CD4-positive, alpha-beta T cell treated with Interleukin-6 at 100 ng/mL for 8 hours (primary cell): ENCODE measurements around the gene AUTS2.
A peak's percentile ranks its signal among the peaks of the same experiment; 100 is the strongest.

Experiments used
- DNase-seq: peaks from one replicate; pipeline ENCODE4 v3.0.0-alpha.2; 2020; ENCODE audit warnings: mixed read lengths, low spot score

Gene AUTS2

DNA sequence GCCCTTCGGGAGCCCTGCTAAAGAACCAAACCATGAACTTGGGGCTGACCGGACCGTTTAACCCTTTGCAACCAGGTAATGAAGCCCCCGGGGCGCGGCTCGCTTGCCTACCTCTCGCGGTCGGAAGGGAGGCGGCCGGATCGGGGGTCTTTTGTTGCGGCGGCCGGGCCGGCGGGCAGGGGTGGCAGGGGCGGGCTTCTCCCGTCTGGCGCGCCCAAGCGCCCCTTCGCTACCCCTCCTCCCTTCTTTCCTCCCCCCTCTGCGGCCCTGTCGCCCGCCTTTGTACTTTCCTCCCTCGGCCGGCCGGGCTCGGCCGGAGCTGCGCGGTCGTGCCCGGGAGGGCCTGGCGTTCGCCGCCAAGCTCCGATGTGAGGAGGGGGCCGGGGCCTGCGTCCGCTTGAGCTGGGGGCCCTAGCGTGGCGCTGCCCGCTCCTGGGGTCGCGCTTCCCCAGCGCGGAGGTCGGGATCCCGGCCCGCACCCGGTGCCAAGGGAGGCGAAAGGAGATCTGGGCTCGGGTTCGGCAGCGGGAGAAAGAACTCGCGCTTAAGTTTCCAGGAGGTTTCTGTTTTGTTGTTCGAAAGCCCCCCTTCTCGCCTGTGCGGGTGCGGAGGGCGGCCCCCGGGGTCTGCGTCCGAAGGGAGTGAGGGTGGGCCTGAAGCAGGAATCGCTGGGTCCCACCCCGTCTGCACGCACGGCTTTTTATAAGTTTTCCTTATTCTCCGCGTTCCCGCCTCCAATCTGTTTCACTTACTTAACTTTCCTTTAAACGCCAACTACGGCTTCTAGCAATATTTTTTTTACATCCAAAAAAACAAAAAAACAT is 1096.9 kb downstream of the AUTS2 start:
- no peak for DNase-seq

DNA sequence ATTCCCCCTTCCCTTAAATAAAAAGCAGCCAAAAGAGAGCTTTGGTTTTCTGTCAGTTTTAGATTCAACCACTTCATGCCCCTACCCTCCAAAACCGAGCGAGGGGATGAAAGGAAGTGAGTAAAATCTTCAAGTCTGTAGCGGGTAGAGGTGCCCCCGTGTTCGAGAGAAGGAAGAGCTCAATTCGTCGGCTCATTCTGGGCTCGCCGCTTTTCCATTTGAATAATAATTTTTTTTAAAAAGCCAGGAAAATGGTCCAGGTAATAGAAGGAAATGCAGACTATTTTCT is 1097.5 kb downstream of the AUTS2 start:
- no peak for DNase-seq

DNA sequence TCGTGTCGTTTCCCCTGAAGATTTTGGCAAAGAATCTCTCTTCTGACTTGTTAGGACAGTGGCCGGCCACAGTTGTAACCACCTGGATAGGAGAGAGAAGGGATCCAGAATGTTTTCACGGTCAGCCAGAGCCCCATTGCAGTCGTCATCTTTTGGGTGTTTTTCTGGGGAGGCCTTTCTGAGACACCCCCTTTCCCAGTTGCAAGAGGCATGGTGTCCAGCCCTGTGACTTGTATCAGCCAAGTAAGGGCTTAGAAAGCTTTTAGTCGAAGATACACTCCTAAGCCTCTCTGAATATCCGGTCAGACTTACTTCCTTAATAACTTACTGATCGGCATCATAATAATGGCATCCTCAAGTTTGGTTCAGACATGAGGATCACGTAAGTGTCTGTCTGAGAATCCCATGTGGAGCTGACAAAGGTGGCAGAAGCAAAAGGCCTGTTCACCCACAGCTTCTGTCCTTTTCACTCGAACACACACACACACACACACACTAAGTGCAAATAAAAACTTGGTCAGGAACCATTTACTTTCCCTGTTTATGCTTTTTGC is 1098.0 kb downstream of the AUTS2 start:
- no peak for DNase-seq

DNA sequence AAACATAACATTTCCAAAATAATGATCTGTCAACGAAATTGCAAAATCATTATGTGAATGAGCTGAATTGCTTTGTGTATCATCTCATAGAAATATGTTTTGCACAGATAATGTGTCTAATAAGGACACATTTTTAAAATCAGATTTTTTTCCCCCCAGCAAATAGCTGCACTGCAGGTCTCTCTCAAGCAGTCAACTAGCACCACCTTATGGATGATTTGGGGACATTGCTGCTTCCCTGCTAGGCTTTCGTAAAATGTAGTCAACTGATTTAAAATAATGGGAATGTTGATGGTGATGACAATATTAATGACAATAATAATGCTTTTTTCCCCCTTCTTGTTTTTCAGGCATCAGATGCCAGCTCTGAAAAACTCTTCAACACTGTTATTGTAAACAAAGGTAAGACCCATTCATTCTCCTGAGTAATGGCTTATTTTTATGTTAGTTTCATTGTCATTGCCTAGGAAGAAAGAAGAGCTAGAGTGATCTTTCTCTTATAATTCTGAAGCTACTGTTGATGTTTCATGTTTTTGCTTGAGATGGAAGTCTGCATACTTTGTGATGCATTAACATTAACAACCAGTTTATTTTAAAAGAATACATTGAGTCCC is 1100.1 kb downstream of the AUTS2 start:
- DNase-seq = peak; percentile 49

DNA sequence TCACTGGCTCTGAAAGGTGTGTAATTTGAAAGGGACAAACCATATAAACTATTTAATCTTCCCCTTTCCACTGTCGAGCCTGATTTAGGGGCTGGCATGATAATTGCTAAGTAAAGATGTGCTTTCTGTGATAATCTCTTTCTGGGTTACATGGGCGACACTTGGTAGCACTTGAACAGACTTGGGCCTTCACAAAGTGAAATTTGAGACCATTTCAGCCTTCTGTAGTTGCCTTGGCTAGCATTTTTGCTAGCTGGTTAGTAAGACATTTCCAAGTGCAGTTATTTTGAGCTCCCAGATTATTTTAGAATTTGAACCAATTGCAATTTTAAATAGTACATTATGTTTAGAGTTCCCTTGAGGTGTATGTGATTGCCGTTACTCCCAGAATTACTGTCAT is 1101.0 kb downstream of the AUTS2 start:
- no peak for DNase-seq

DNA sequence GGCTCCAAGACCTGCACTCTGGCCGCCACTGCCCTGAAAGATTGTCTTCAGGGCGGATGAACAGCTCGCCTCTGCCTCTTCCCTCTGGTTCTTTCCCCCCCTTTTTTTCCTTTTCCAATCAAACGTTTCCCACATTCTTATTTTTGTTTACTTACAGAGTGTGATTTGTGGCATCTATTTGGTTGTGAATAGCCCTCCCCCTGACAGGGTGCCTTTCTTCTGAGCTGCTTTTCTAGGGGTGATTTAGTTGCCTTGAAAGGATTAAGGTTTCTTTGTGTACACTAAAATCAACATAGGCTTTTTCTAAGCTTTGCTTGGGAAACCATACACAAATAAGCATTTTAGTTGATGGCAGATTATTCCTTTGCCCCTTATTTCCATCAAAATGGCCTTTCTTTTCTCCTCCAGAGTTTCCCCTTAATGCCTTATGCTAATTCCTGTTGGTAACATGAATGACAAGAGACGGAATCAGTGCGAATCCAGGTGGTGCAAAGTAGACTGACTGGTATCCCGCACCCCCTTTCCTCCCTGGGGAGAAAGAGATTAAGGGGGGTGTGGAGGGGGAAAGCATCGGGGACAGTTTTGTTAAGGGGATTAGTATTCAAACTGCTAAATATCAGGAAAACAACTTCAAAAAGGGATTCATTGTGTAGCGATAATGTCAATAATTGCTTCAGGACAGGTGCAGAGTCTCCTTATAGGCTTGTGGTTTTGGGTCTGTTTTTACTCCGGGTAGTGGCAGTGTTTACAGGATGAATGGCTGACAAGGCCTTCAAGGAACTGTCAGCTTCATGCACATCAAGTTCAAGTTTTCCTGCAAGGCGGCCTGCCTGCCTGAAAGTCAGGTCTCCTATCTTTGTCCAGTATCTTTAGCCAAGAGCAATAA is 1102.0 kb downstream of the AUTS2 start:
- no peak for DNase-seq

DNA sequence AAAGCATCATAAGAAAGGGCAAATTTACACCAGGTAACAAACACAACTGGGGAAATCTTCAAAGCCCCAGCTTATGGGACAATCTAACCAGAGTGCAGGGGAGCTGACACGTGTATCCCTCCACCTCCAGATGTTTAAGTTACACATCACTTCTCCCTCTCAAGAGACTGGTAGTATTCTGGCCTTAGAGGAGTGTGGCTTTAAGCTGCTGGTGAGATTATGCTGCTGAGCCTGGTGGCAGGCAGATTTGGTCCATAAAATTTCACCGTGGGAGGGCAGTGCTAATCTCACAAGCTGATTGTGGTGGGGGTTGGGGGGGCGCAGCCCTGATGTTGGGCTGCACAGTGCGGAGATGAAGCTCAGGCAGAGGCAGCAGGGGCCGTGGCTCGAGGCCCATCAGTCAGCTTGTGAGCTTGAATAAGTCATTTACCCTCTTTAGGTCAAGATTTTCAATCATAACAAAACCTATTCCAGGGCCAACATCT is 1102.7 kb downstream of the AUTS2 start:
- DNase-seq = no peak

DNA sequence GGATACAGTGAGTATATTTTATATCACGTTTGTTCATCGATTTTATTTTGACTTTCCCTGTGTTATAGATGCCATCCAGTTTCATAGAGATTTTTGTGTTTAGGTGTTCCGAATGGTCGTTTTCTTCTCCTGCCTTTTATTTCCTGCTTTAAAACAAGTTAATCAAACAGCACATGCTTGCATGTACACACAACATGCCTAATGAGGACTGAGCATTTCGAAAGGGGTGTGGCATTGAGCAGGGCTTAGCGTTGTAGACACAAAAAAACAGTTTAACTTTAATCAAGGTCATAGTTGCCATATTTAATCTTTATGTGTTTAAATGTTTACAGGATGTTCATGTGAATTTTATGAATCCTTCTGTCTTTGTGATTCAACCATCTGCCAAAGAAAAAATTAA is 1103.2 kb downstream of the AUTS2 start:
- DNase-seq = no peak

DNA sequence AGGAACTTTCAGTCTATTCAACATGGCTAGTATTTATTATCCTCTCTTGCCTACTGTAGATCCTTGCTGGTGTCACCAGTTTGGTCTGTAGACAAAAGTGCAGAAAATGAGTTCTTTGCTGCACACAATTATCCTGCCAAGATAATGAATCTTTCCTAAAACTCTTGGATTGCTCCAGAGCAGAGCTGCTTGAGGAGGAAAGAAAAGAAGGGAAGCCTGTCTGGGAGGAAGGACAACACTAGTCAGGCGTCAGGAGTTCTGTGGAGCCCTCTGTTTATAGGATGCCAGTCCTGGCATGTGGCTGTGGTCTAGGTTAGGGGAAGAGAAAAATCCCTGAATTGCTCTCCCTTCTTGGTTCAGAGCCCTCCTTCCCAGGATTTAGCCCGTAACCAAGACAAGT is 1103.7 kb downstream of the AUTS2 start:
- DNase-seq = no peak

DNA sequence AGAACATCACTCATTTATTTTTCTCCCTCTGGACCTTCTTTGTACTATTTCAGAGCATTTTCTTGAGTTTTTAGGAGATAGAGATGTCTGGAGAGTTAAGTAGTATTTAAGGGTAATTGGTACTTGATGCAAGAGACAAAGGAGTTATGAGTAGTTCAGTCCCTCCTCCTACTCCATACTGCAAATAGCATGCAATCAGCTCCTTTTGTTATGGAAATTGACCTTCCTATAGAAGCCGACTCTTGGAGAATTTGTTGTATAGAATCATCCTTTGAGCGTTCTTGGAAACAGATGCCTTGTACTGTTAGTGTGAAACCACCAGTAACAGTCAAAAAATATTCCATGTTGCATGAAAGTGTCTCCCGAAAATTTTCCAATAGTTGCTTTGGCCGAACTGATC is 1105.5 kb downstream of the AUTS2 start:
- no peak for DNase-seq

DNA sequence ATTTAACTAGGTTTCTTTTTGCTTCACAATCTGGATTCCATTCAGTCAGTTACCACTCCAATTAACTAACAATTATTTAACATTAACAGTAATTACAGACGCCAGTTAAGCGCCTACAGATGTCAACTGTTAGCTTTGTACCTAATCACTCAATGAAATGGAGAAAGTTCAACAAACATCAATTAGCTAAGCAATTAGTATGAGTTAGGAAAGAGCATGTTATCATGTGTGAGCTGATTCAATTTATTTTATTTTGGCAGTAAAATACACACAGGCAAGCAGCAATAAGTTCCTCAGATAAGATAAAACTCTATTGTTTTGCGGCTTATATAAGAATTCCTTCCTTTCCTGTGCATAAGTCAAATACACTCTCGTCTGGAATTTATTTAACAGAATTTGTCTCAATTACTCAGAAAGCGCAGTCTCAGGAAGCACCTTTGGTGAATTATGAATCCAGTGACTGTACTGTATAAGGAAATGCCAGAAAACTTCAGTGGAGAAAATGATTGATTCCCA is 1106.6 kb downstream of the AUTS2 start:
- no peak for DNase-seq

DNA sequence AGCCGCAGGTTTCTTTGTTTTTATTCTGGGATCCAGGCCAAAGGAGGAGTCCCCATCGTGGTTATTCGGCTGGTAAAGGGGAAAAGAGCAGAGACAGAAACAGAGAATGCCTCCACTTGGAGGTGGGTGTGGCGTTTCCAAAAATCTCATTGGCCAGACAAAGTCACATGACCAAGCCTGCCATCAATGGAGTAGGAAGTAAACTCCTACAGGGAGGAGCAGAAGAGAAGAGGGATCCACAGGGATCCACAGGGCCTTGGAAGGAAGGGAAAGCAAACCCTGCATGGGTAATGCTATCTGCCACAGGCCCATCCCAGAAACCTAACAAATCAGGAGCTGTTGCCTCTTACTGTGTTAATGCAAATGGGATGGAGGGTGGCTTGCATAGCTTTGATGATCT is 1107.9 kb downstream of the AUTS2 start:
- no peak for DNase-seq

DNA sequence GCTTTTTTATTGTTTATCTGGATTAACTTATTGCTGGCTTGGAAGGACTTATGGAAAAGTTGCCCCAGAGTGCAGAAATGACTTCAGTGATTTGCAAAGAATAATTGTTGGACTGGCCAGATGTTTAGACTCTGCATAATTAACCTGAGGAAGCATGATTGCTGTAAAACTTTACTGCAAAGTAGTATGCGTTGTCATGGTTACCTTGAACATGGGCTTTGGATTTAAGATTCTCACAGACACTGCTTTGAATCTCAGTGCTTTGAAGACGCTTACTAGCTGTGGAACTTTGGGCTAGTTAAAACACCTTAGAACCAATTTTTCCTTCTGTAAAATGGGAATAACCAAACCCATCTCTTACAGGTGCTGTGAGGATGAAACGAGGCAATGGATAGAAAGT is 1108.4 kb downstream of the AUTS2 start:
- no peak for DNase-seq

DNA sequence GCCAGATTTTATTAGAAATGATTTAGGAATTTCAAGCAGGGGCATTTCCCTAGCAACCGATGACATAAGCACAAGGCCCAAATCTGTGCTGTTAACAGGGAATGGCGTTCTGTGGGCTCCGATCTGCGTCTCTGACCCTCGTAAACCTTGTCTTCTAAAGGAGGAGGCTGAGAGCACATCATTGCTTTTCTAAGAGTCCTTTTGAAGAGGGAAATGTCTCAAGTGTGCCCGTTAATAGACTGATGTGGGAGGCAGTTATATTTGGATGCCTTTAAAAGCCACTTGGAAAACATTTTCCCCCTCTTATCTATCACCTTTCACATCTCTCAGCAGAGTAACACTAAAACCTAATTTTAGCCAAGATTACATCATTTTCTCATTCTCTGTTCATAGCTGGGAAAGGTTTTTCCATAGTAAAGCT is 1109.6 kb downstream of the AUTS2 start:
- DNase-seq = no peak

DNA sequence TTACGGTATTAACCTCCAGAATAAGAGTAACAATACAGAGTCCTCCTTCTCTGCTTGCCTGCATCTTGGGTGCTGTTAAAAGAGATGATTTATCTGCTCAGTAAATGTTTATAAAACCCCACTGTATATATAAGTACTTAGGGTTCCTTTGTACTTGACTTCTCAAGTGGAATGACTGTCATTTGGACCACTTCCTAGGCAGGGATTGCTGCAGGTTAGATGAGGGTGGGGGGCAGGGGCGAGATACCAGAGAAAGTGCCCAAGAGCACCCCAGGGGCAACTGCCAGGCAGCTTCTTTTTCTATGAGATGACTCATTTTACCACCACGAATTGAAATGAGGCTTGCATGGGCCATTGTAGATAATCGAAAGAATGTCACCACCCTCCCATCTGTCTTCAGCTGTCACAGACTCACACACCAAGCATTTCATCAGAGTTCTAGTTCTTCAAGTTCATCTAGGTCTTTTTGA is 1111.8 kb downstream of the AUTS2 start:
- DNase-seq = no peak

DNA sequence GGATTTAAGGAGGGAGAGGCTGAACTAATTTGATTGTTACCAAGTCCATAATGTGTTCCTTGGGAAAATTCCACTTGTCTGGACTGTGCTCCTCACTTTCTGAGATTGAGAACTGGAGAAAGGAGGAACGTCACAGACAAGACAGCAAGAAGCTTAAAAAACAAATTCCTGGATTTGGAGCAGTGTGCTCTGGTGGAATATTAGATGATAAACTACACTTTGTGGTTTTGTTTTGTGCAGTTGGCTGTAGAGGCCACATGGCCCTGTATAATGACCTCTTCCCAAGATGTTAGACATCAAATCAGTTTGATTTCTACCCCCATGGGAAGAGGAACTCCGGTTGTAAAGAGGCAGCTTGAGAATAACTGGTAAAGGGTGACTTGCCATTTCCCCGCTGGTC is 1112.4 kb downstream of the AUTS2 start:
- DNase-seq = no peak

DNA sequence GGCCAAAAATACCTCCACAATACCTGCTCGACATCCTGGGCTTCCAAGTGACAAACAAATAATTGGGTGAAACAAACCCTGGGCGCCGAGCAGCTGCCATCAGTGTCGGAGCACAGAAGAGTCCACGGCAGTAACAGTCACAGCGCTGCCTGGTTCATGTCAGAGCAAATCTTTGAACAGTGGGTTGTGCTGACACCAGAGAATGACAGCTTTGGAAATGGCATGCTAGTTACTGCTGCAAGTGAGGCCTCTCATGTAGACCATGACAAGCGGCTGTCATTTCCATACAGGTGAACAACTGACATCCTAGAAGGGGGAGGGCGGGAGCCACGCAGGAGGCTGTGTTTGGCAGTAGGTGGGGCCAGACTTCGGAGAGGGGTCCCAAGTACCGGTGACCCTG is 1113.2 kb downstream of the AUTS2 start:
- no peak for DNase-seq

DNA sequence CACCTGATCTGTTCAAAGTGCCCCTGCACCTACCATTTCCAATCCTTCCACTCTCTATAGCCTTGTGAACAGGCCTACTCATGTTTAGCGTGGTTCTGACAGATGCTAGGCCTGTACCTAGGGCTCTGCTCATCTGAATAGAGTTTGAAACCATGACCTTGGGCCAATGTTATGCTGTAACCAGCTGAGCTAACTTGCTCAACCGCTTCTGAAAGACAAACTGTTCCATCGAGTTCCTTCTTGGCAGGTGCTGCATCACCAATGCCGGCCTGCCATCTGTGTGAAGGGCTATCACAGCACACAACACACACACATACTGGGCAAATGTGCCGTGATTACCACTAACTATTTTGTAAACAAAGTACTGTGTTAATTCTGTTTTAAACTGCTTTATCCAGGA is 1114.7 kb downstream of the AUTS2 start:
- DNase-seq = no peak

DNA sequence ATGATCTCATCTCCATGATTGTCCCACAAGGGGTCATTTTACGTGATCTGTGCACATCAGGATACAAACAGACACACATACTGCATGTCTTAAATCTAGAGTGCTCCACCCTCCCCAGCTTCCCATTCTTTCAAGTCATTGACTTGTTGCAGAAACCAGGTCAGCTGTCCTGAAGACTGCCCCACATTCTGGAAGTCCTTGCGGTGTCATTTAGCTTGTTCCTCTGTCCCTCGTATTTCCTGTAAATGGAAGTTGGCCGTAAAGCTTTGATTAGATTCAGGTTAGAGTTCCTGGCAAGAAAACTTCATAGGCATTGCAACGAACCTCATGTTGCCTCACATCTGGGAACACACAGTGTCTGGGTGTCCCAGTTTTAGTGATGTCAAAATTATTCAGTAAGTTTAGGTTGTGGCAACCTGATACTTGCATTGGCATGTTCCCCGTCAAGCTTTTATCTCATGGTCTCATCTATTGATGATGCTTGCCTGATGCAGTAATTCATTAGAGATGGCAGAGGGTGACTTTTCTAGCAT is 1116.3 kb downstream of the AUTS2 start:
- DNase-seq = no peak

DNA sequence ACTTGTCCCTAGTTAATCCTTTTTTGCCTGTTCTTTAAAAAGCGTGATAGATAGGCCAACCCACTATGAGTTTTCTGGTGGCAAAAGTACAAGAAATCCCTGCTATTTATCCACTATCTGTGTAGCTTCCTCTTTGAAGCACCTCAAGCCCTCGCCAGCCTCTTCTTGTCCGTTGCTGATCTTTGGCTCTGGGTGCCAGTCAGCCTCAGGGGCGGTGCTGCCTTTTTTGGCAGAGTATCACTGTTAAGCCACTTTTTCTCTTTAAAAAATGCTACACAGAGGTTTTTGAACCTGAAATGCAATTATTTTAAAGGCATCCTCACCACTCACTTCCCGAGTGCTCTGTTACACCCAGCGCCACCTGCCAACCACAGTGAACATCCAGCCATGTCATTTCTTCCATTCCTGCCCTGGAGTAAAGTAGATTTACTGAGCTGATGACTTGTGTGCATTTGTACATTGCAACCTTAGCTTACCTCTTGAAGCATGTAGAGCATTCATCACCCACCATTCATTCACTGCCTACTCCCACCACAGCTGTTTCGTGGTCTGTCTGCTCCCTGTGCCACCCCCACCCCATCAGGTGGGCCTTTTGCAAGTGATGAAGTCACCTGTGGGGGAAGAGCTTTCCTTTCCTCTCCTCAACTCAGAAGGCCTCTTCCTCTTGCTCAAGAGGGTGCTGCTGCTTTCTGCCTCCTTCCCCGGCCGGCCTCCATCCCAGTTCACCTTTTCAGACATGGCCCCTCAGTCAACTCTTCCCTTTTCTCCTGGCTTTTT is 1119.5 kb downstream of the AUTS2 start:
- no peak for DNase-seq

DNA sequence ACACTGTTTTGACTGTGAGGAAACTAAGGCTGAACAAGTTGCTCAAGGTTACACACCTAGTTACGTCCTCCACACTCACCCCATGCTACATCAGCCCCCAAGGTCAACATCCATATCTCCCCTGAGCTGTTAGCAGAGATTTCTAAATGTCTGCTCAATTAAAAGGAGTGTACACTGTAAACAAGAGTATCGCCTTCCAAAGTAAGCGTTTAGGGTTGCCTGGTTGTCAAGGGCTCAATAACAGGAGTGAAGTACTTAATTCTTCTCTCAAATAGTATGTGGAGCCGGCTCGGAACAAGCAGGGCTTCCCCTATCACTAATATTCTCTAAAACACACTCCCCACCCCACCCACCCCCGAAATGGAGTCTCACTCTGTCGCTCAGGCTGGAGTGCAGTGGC is 1120.8 kb downstream of the AUTS2 start:
- no peak for DNase-seq
